ENCODE results near the gene BEST2. TPM values are rescaled to one million over a fixed set of nuclear protein-coding genes. Genes with fewer than 3 reads are reported as not detected.
"Not testable (repeated sequence)": the region's sequence is repeated elsewhere in the genome, so short reads cannot be mapped to it uniquely, and the experiment has no call there.

The BEST2 gene
- total RNA-seq, 1 experiment from 2014 or later = 0.10 TPM

DNA sequence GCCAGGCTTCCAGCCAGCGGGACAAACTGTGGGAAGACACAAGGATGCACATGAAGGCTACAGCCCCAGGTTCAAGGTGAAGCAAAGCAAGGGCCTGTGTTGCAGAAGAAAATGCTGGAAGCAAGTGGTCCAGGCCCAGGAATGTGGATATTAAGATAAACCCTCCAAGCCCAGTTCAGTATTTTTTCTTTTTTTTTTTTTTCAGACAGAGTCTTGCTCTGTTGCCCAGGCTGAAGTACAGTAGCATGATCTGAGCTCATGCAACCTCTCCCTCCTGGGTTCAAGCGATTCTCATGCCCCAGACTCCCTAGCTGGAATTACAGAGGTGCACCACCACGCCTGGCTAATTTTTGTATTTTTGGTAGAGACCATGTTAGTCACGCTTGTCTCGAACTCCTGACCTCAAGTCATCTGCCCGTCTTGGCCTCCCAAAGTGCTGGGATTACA lies 45.6 kb downstream of the BEST2 start:
- no peak overlapping the region for H3K9ac ChIP-seq (ENCODE audit: low read length)
- H3K9me2 ChIP-seq (ENCODE audit: insufficient read depth) = no peaks in the 10 kb centered on the region
- CTCF ChIA-PET = interaction anchor here (1.2 to 6.4 kb wide), 3 partner anchors 32 to 50 kb away, joined by 3 to 123 read pairs (median 87); no protein-coding TSS in a partner anchor
- peaks cover 4 to 19% of the 10 kb centered on the region in 2 experiments; a peak in 3 of 4 replicates for H3K36me3 ChIP-seq (ENCODE audit: control insufficient read depth in 1 of 2, insufficient read depth in 2 of 2, low read length in 2 of 2)
- ATAC-seq (no peak), DNase-seq (ENCODE audit: low read depth, low spot score) (no peak)
- no peak overlapping the region for H3K4me2 ChIP-seq (ENCODE audit: low read length)
- RAD21 ChIA-PET (ENCODE audit: low non-redundant PET in 1 of 2, low total read pairs in 2 of 2, uncharacterized antibody in 2 of 2, unreplicated experiment in 2 of 2) = interaction anchor here (1.8 to 3.4 kb wide), 3 partner anchors 19 to 31 kb away, joined by 5 to 15 read pairs (median 12); no protein-coding TSS in a partner anchor
- no peaks in the 10 kb centered on the region for H3K9me3 ChIP-seq (ENCODE audit: control insufficient read depth in 1 of 2, insufficient read depth in 1 of 2, low read depth in 1 of 2, low read length in 2 of 2)
- no TSS peak for BruUV-seq (replicated peaks)
- intact Hi-C loops (cut with micrococcal nuclease) = loop anchor here (2.0 kb wide), 1 partner anchor 120 kb away; no protein-coding TSS in a partner anchor
- H3K27me3 ChIP-seq (ENCODE audit: insufficient read depth, low read length) = no peaks in the 10 kb centered on the region
- no peak for TF ChIP-seq CEBPB (IDR thresholded peaks at IDR 0.05; ENCODE audit: low read depth)
- no peak overlapping the region for H3K4me3 ChIP-seq (replicated peaks in 1 of 2; ENCODE audit: low read depth in 1 of 2, low read length in 2 of 2)
- POLR2A ChIA-PET = interaction anchor here (0.7 kb wide), 1 partner anchor 20 kb away, joined by 3 read pairs; no protein-coding TSS in a partner anchor
- peak overlapping the region; percentile 70; the same call in 1 of the 2 replicates for H3K27ac ChIP-seq (ENCODE audit: low read depth, low read length)
- H3K4me1 ChIP-seq (ENCODE audit: control insufficient read depth in 1 of 2, insufficient read depth in 2 of 2, low read length in 2 of 2) = peaks cover 29 to 64% of the 10 kb centered on the region in 2 experiments
- no peaks in the 10 kb centered on the region for H4K20me1 ChIP-seq (ENCODE audit: insufficient read depth)
- H3K79me2 ChIP-seq (ENCODE audit: insufficient read depth, low read length) = peaks cover 36% of the 10 kb centered on the region
- no peak overlapping the region for H2AFZ ChIP-seq (ENCODE audit: low read depth, low read length, poor library complexity, severe bottlenecking)

DNA sequence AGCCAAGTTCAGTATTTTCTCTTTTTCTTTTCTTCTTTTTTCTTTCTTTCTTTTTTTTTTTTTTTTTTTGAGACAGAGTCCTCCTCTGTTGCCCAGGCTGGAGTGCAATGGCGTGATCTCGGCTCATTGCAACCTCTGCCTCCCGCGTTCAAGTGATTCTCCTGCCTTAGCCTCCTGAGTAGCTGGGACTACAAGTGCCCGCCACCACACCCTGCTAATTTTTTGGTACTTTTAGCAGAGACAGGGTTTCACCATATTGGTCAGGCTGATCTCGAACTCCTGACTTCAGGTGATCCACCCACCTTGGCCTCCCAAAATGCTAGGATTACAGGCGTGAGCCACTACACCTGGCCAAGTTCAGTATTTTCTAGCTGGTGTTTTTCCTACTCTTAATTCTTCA lies 46.0 kb downstream of the BEST2 start:
- not testable (repeated sequence) for H3K9ac ChIP-seq (ENCODE audit: low read length); H3K27me3 ChIP-seq (ENCODE audit: insufficient read depth, low read length); H2AFZ ChIP-seq (ENCODE audit: low read depth, low read length, poor library complexity, severe bottlenecking); H3K4me2 ChIP-seq (ENCODE audit: low read length); ATAC-seq; H3K27ac ChIP-seq (ENCODE audit: low read depth, low read length); H4K20me1 ChIP-seq (ENCODE audit: insufficient read depth); BruUV-seq (replicated peaks); DNase-seq (ENCODE audit: low read depth, low spot score); H3K4me3 ChIP-seq (replicated peaks in 1 of 2; ENCODE audit: low read depth in 1 of 2, low read length in 2 of 2); H3K9me2 ChIP-seq (ENCODE audit: insufficient read depth); H3K9me3 ChIP-seq (ENCODE audit: control insufficient read depth in 1 of 2, insufficient read depth in 1 of 2, low read depth in 1 of 2, low read length in 2 of 2)
- RAD21 ChIA-PET (ENCODE audit: low non-redundant PET in 1 of 2, low total read pairs in 2 of 2, uncharacterized antibody in 2 of 2, unreplicated experiment in 2 of 2) = interaction anchor here (1.8 to 3.4 kb wide), 3 partner anchors 20 to 31 kb away, joined by 5 to 15 read pairs (median 12); no protein-coding TSS in a partner anchor
- CTCF ChIA-PET = interaction anchor here (0.6 to 6.4 kb wide), 6 partner anchors 8 to 348 kb away, joined by 3 to 123 read pairs (median 4); partner anchors contain the start of gene RNASEH2A
- intact Hi-C loops (cut with micrococcal nuclease) = loop anchor here (2.0 kb wide), 1 partner anchor 121 kb away; no protein-coding TSS in a partner anchor
- Histone ChIP-seq H3K79me2 (ENCODE audit: insufficient read depth, low read length) (peaks cover 31% of the 10 kb centered on the region), H3K4me1 (ENCODE audit: control insufficient read depth in 1 of 2, insufficient read depth in 2 of 2, low read length in 2 of 2) (peaks cover 32 to 66% of the 10 kb centered on the region in 2 experiments), H3K36me3 (ENCODE audit: control insufficient read depth in 1 of 2, insufficient read depth in 2 of 2, low read length in 2 of 2) (peaks cover 4 to 19% of the 10 kb centered on the region in 2 experiments; a peak in 3 of 4 replicates)
- POLR2A ChIA-PET = interaction anchor here (0.7 kb wide), 1 partner anchor 20 kb away, joined by 3 read pairs; no protein-coding TSS in a partner anchor

Data from HCT116 (cell line).